Coronary artery (tissue), 2 donors: ENCODE data around the gene IRF5.

Experiments used
- DNase-seq: peaks from one replicate; pipeline ENCODE4 v3.0.0-alpha.2; 2017; ENCODE audit warnings: low spot score
- H3K27ac ChIP-seq, 2 donors: fragments of 200-600 bp; sonication (generic); one replicate each; pipeline ENCODE4 v1.5.1; 2016 to 2019
- H3K4me3 ChIP-seq: fragments of 200-600 bp; sonication (generic); 2 replicates; pipeline ENCODE4 v1.5.1; 2016; ENCODE audit warnings: mild to moderate bottlenecking, moderate library complexity
- CTCF ChIP-seq: fragments of 200-600 bp; sonication (generic); IDR thresholded peaks from one replicate; pipeline ENCODE4 v1.5.1; 2019; ENCODE audit warnings: antibody characterized with exemption

IRF5 gene

GRCh38 chr7:128913870-128914565 lies 23.7 kb upstream of the IRF5 start:
- no peak overlapping the region for H3K27ac ChIP-seq
- no peak overlapping the region for H3K4me3 ChIP-seq
- peak; percentile 60 for DNase-seq
- no peak for TF ChIP-seq CTCF

- Histone ChIP-seq H3K4me3 (peak overlapping the region; percentile 40), H3K27ac (no peak overlapping the region)
- peak; percentile 64 for DNase-seq
- no peak for TF ChIP-seq CTCF
Measured at GRCh38 chr7:128914566-128915151, 23.1 kb upstream of the IRF5 start.

GRCh38 chr7:128915271-128915819 lies 22.4 kb upstream of the IRF5 start:
- H3K4me3 ChIP-seq: peak overlapping the region; percentile 40
- H3K27ac ChIP-seq: no peak overlapping the region
- no peak for TF ChIP-seq CTCF
- peak; percentile 67 for DNase-seq

- TF ChIP-seq CTCF: no peak
- Histone ChIP-seq H3K27ac (no peak overlapping the region), H3K4me3 (peak overlapping the region; percentile 40)
- peak; percentile 58 for DNase-seq
Measured at GRCh38 chr7:128915841-128916642, 21.7 kb upstream of the IRF5 start.

- DNase-seq: peak; percentile 43
- no peak overlapping the region for H3K27ac ChIP-seq
- no peak for TF ChIP-seq CTCF
Measured at GRCh38 chr7:128916643-128916915, 21.1 kb upstream of the IRF5 start.

GRCh38 chr7:128917122-128917521 lies 20.6 kb upstream of the IRF5 start:
- Histone ChIP-seq H3K4me3 (no peak overlapping the region), H3K27ac (no peak overlapping the region)
- DNase-seq: peak; percentile 54
- TF ChIP-seq CTCF: no peak

More at GRCh38 chr7:128916643-128916915, 21.1 kb upstream of the IRF5 start:
- H3K4me3 ChIP-seq: no peak overlapping the region
